K562 (cell line): ENCODE results near the gene IDI1. TPM values are rescaled to one million over a fixed set of nuclear protein-coding genes. Genes with fewer than 3 reads are reported as not detected.
"Not testable (repeated sequence)": the region's sequence is repeated elsewhere in the genome, so short reads cannot be mapped to it uniquely, and the experiment has no call there.

Experiments
- ATAC-seq: fragments of 200-7000 bp; cut with Tn5 transposase; 3 replicates; pipeline ENCODE4 v1.9.1; 2020; ENCODE audit warnings: moderate library complexity
- BruUV-seq: library from RNA; stranded (reverse); fragments of 400-500 nt; replicated peaks from 2 replicates; lab custom pipeline; 2021; lab: Mats Ljungman, UMichigan
- CTCF ChIA-PET: fragments of 300-600 bp; formaldehyde crosslinking; extraction: SDS; loops from one replicate; lab custom pipeline; 2021; ENCODE audit warnings: low intra/inter-chr PET ratio; lab: Yijun Ruan, JAX
- POLR2A ChIA-PET: fragments of 300-600, 350-650 bp; sonication (Branson Sonifier 250); formaldehyde crosslinking; extraction: SDS; loops from one replicate; lab custom pipeline; 2021; ENCODE audit warnings: antibody characterized with exemption, inconsistent platforms; lab: Yijun Ruan, JAX
- DNase-seq, 4 experiments: peaks; one replicate each; pipeline versions ENCODE4 v3.0.0 to v3.0.0-alpha.2; 2011 to 2018; ENCODE audit warnings: low spot score in 3 of 4, mixed read lengths in 3 of 4; ENCODE audit errors: extremely low read depth in 1 of 4
- FAIRE-seq: peaks from 2 replicates; lab custom pipeline; 2011; peaks lifted over from hg19 to GRCh38; lab: Jason Lieb, UNC
- H2AFZ ChIP-seq: 2 replicates; pipeline ENCODE4 v1.6.0; 2011; ENCODE audit warnings: low read depth, low read length, control low read depth, inconsistent platforms
- H3K27ac ChIP-seq: fragments of 200-600 bp; 3 replicates; pipeline ENCODE4 v1.8.0; 2011; ENCODE audit warnings: low read depth, mild to moderate bottlenecking, control low read depth, inconsistent platforms, low read length, moderate library complexity, mixed read lengths; ENCODE audit errors: extremely low read depth
- H3K27me3 ChIP-seq, 2 experiments: fragments of 300-600 bp in 1 of 2; 2 replicates in 1 of 2; 3 replicates in 1 of 2; pipeline versions ENCODE4 v1.6.0 to v1.8.0; 2011; ENCODE audit warnings: inconsistent platforms in 2 of 2, low read length in 2 of 2, mild to moderate bottlenecking in 1 of 2, mixed read lengths in 1 of 2, moderate library complexity in 1 of 2; ENCODE audit not compliant: control insufficient read depth in 2 of 2, insufficient read depth in 2 of 2
- H3K36me3 ChIP-seq: fragments of 300-600 bp; 3 replicates; pipeline ENCODE4 v1.8.0; 2011; ENCODE audit warnings: mild to moderate bottlenecking, low read length, inconsistent platforms; ENCODE audit not compliant: control insufficient read depth, insufficient read depth
- H3K4me1 ChIP-seq, 2 experiments: fragments of 200-600 bp in 1 of 2; replicated peaks in 1 of 2; 2 replicates in 1 of 2; 3 replicates in 1 of 2; pipeline versions ENCODE4 v1.5.1 to v1.8.0; 2011; ENCODE audit warnings: inconsistent platforms in 2 of 2, low read length in 2 of 2, mild to moderate bottlenecking in 1 of 2, mixed read lengths in 1 of 2, moderate library complexity in 1 of 2; ENCODE audit not compliant: control insufficient read depth in 2 of 2, insufficient read depth in 2 of 2
- H3K4me2 ChIP-seq: 2 replicates; pipeline ENCODE4 v1.6.1; 2011; ENCODE audit warnings: low read length, control low read depth, inconsistent platforms, mixed read lengths; ENCODE audit not compliant: insufficient read depth
- H3K4me3 ChIP-seq: fragments of 200-600 bp; sonication (generic), shearing (Covaris generic); 2 replicates; pipeline ENCODE4 v1.5.1; 2016; ENCODE audit warnings: control low read depth, inconsistent platforms
- H3K79me2 ChIP-seq: fragments of 200-600 bp; 3 replicates; pipeline ENCODE4 v1.8.0; 2011; ENCODE audit warnings: low read length, inconsistent platforms; ENCODE audit not compliant: control insufficient read depth, insufficient read depth
- H3K9ac ChIP-seq, 2 experiments: 2 replicates each; pipeline versions ENCODE4 v1.6.0 to v1.6.1; 2011; ENCODE audit warnings: low read depth in 2 of 2, low read length in 2 of 2, control low read depth in 1 of 2, inconsistent platforms in 1 of 2, mild to moderate bottlenecking in 1 of 2, mixed read lengths in 1 of 2; ENCODE audit not compliant: insufficient read depth in 1 of 2
- H3K9me1 ChIP-seq: one replicate; pipeline ENCODE4 v1.6.0; 2011; ENCODE audit warnings: inconsistent platforms, mild to moderate bottlenecking, low read length, moderate library complexity; ENCODE audit not compliant: control insufficient read depth, insufficient read depth
- H3K9me3 ChIP-seq: replicated peaks from 2 replicates; pipeline ENCODE4 v1.5.1; 2011; ENCODE audit warnings: low read depth, low read length, inconsistent platforms; ENCODE audit not compliant: control insufficient read depth, insufficient read depth
- H4K20me1 ChIP-seq: replicated peaks from 2 replicates; pipeline ENCODE4 v1.6.1; 2011; ENCODE audit warnings: low read length, inconsistent platforms, mixed read lengths; ENCODE audit not compliant: control insufficient read depth, insufficient read depth
- DEAF1 ChIP-seq: fragments of 450-650 bp; formaldehyde crosslinking; IDR thresholded peaks from 2 replicates; pipeline ENCODE4 v1.4.0; 2020; ENCODE audit warnings: mild to moderate bottlenecking, moderate library complexity
- E2F4 ChIP-seq: sonication (generic); formaldehyde crosslinking; IDR thresholded peaks from 2 replicates; pipeline ENCODE4 v1.8.0; 2022; ENCODE audit warnings: mild to moderate bottlenecking, low read depth, missing genetic modification reagents
- ELF1 ChIP-seq: fragments of 200-800 bp; sonication (Bioruptor generic); IDR thresholded peaks from 2 replicates; pipeline ENCODE4 v1.6.1; 2016; ENCODE audit warnings: missing genetic modification characterization, missing compliant biosample characterization
- HLTF ChIP-seq: fragments of 450-650 bp; IDR thresholded peaks from 2 replicates; pipeline ENCODE4 v1.6.1; 2016
- KLF10 ChIP-seq: fragments of 250-450 bp; sonication (Bioruptor Pico); IDR thresholded peaks from 2 replicates; pipeline ENCODE4 v1.6.1; 2021; ENCODE audit warnings: matching md5 sums
- PHF20 ChIP-seq: fragments of 450-650 bp; IDR thresholded peaks from 2 replicates; pipeline ENCODE4 v1.6.1; 2018; ENCODE audit not compliant: partially characterized antibody
- POLR2AphosphoS2 ChIP-seq: IDR thresholded peaks from 2 replicates; pipeline ENCODE4 v1.6.1; 2012; ENCODE audit warnings: low read length, improper control_type of control experiment
- POLR2G ChIP-seq: fragments of 200-400 bp; formaldehyde crosslinking; IDR thresholded peaks from 2 replicates; pipeline ENCODE4 v1.6.1; 2017; ENCODE audit warnings: low read depth, mild to moderate bottlenecking, antibody characterized with exemption, low read length, moderate library complexity
- RBFOX2 ChIP-seq: fragments of 200-400 bp; formaldehyde crosslinking; IDR thresholded peaks from 2 replicates; pipeline ENCODE4 v1.6.1; 2017; ENCODE audit warnings: low read depth, mild to moderate bottlenecking, low read length, moderate library complexity
- ZBTB2 ChIP-seq: fragments of 450-650 bp; IDR thresholded peaks from 2 replicates; pipeline ENCODE4 v1.6.1; 2016; ENCODE audit warnings: antibody characterized with exemption
- ZNF79 ChIP-seq: fragments of 250-450 bp; sonication (Bioruptor Pico); IDR thresholded peaks from 2 replicates; pipeline ENCODE4 v1.4.0; 2020; ENCODE audit warnings: low read depth, mild to moderate bottlenecking, moderate library complexity
- WGBS: fragments of 100-300 bp; shearing (Covaris generic); methylation state at CpG from one replicate; pipeline ENCODE4 v1.1.6; 2016; ENCODE audit warnings: low coverage, mixed read lengths; ENCODE audit not compliant: insufficient coverage; ENCODE audit errors: missing lambda C conversion rate; 5-methylcytosine and 5-hydroxymethylcytosine counted together
- in situ Hi-C: fragments of 300-500 bp; cut with MboI; formaldehyde crosslinking; loops from 4 replicates; pipeline ENCODE4 v1.15.0; 2018; ENCODE audit warnings: inconsistent platforms, mixed read lengths
- intact Hi-C: fragments of 100-400 bp; cut with micrococcal nuclease; formaldehyde crosslinking; loops from 2 replicates; pipeline ENCODE4 v1.14.2; 2022
- polyA plus RNA-seq, 8 experiments: library from polyadenylated mRNA; depleted of rRNA in 4 of 8; stranded (reverse) in 5 of 8; unstranded in 3 of 8; fragments of >200 nt; fragmentation: Nextera tagmentation in 2 of 8; fragmentation: Illumina TruSeq in 1 of 8; extraction: Ambion mirVana in 2 of 8; extraction: Trizol in 1 of 8; gene quantifications; 2 replicates each; pipeline versions ENCODE4 v1.2.1 to v1.2.3, GENCODE V29; 2011 to 2014; ENCODE audit warnings: inconsistent platforms in 1 of 8, missing spikeins in 1 of 8
- total RNA-seq, 7 experiments: library from RNA; depleted of rRNA in 6 of 7; stranded (reverse); fragments of >200 nt in 6 of 7; fragmentation: Illumina TruSeq in 2 of 7; extraction: Trizol in 2 of 7; gene quantifications; 2 replicates each; pipeline versions ENCODE4 v1.2.1 to v1.2.3, GENCODE V29; 2011 to 2021; ENCODE audit warnings: low replicate concordance in 1 of 7

The IDI1 gene
- total and polyA plus RNA-seq, 9 of the 15 experiments (the other 6 are each of a cell fraction or from before 2014, with no cell fraction given) = 70.0 to 265 (median 119) TPM

GRCh38 chr10:1038769-1039168 lies 10.2 kb downstream of the IDI1 start:
- H3K9ac ChIP-seq, DNase-seq, ATAC-seq, CTCF ChIA-PET, H3K9me3 ChIP-seq, FAIRE-seq, H4K20me1 ChIP-seq, in situ Hi-C loops, H3K79me2 ChIP-seq, H3K27me3 ChIP-seq, intact Hi-C loops, H3K9me1 ChIP-seq, H3K27ac ChIP-seq, H3K4me2 ChIP-seq, BruUV-seq, H3K4me1 ChIP-seq, H3K4me3 ChIP-seq, H2AFZ ChIP-seq: not testable (repeated sequence)
- POLR2A ChIA-PET = interaction anchor here (0.6 kb wide), 1 partner anchor 17 kb away, joined by 3 read pairs; the partner anchor contains the start of gene WDR37
- 88% methylated on average over 3 of the region's 20 CpGs for WGBS
- TF ChIP-seq RBFOX2 (peak; percentile 40), POLR2AphosphoS2 (peak; percentile 63; the same call in 1 of the 2 replicates), POLR2G (peak; percentile 61)
- peaks cover 55% of the 10 kb centered on the region for H3K36me3 ChIP-seq

- no peaks in the 10 kb centered on the region for H3K79me2 ChIP-seq
- H3K36me3 ChIP-seq = peaks cover 38% of the 10 kb centered on the region
- no peak overlapping the region for H3K4me2 ChIP-seq
- H3K27me3 ChIP-seq = no peaks in the 10 kb centered on the region
- no peak overlapping the region for H3K9ac ChIP-seq
- no TSS peak for BruUV-seq
- ATAC-seq (peak; percentile 39), FAIRE-seq (no peak), DNase-seq (no peak)
- H3K9me1 ChIP-seq = no peaks in the 10 kb centered on the region
- intact Hi-C loops (no loop called here), in situ Hi-C loops (no loop called here)
- no peaks in the 10 kb centered on the region; the same call in 1 of the 2 replicates for H4K20me1 ChIP-seq
- no peaks in the 10 kb centered on the region for H3K9me3 ChIP-seq
- no peak overlapping the region for H3K4me3 ChIP-seq
- peaks cover 2 to 3% of the 10 kb centered on the region in 2 experiments; a peak in 2 of 5 replicates for H3K4me1 ChIP-seq
- ChIA-PET POLR2A (interaction anchor here (0.6 to 3.4 kb wide), 10 partner anchors 8 to 210 kb away, joined by 4 to 25 read pairs (median 7); partner anchors contain the start of genes IDI1, IDI2 and WDR37), CTCF (no interaction called here)
- H2AFZ ChIP-seq = no peak overlapping the region
- 81% methylated on average over 11 of the region's 11 CpGs for WGBS
- H3K27ac ChIP-seq = no peak overlapping the region
- TF ChIP-seq HLTF (no peak), RBFOX2 (no peak), KLF10 (no peak), E2F4 (no peak), PHF20 (no peak), ZNF79 (no peak), ELF1 (tag) (no peak), ZBTB2 (no peak), DEAF1 (CRISPR knock-in tag) (no peak)
Observed at GRCh38 chr10:1037098-1037497, 11.8 kb downstream of the IDI1 start.
